ENCODE measurements around the gene FOXA3. TPM values are rescaled to one million over a fixed set of nuclear protein-coding genes. Genes with fewer than 3 reads are reported as not detected.

Gene FOXA3
- polyA plus RNA-seq, 1 donor (not counting 4 experiments of a cell fraction or from before 2014, with no cell fraction given) = not detected

GRCh38 chr19:45881909-45882528, 17.9 kb downstream of the FOXA3 start:
- no peak overlapping the region for H3K27ac ChIP-seq (ENCODE audit: control insufficient read depth, insufficient read depth, low read length)
- H3K9me1 ChIP-seq (ENCODE audit: control insufficient read depth, extremely low read depth, insufficient read depth, low read length) = no peaks in the 10 kb centered on the region
- FAIRE-seq (no peak), DNase-seq (ENCODE audit: low read depth, low spot score) (no peak)
- H3K27me3 ChIP-seq (ENCODE audit: control insufficient read depth, extremely low read depth, insufficient read depth, low read length) = peaks cover 14% of the 10 kb centered on the region
- H3K4me1 ChIP-seq (ENCODE audit: control insufficient read depth, extremely low read depth, insufficient read depth, low read length) = peaks cover 11% of the 10 kb centered on the region
- no peak for TF ChIP-seq EZH2 (IDR thresholded peaks at IDR 0.05; ENCODE audit: low read length)
- no peak for TF ChIP-seq CTCF (optimal IDR thresholded peaks at IDR 0.05 in 1 of 3, IDR thresholded peaks at IDR 0.05 in 1 of 3, conservative IDR thresholded peaks at IDR 0.05 in 1 of 3; ENCODE audit: extremely low read depth in 1 of 3, insufficient read depth in 2 of 3, low read length in 3 of 3)
- H3K9me3 ChIP-seq (ENCODE audit: control insufficient read depth, low read depth, low read length) = no peaks in the 10 kb centered on the region
- H4K20me1 ChIP-seq (ENCODE audit: control insufficient read depth, extremely low read depth, insufficient read depth, low read length) = no peaks in the 10 kb centered on the region
- dilution Hi-C loops (cut with MboI; ENCODE audit: extremely low pct_ligation_motif_present, low sequenced_read_pairs) = no loop called here
- H3K4me3 ChIP-seq (ENCODE audit: control insufficient read depth in 2 of 3, extremely low read depth in 1 of 3, insufficient read depth in 2 of 3, low read depth in 1 of 3, low read length in 3 of 3) = no peak overlapping the region
- no peak overlapping the region for H2AFZ ChIP-seq (ENCODE audit: control insufficient read depth, low read length)
- no peaks in the 10 kb centered on the region for H3K36me3 ChIP-seq (ENCODE audit: control insufficient read depth in 2 of 2, extremely low read depth in 1 of 2, insufficient read depth in 2 of 2, low read length in 2 of 2)
- peak overlapping the region; percentile 79 for H3K4me2 ChIP-seq (ENCODE audit: control insufficient read depth, extremely low read depth, insufficient read depth, low read depth, low read length)
- no peak overlapping the region for H3K9ac ChIP-seq (ENCODE audit: control insufficient read depth, extremely low read depth, insufficient read depth, low read length)
- peaks cover 8% of the 10 kb centered on the region for H3K79me2 ChIP-seq (ENCODE audit: control insufficient read depth, insufficient read depth, low read length)

GRCh38 chr19:45882652-45883585, 18.8 kb downstream of the FOXA3 start:
- peak overlapping the region; percentile 79 for H3K4me2 ChIP-seq (ENCODE audit: control insufficient read depth, extremely low read depth, insufficient read depth, low read depth, low read length)
- H3K36me3 ChIP-seq (ENCODE audit: control insufficient read depth in 2 of 2, extremely low read depth in 1 of 2, insufficient read depth in 2 of 2, low read length in 2 of 2) = no peaks in the 10 kb centered on the region
- peaks cover 14% of the 10 kb centered on the region for H3K4me1 ChIP-seq (ENCODE audit: control insufficient read depth, extremely low read depth, insufficient read depth, low read length)
- dilution Hi-C loops (cut with MboI; ENCODE audit: extremely low pct_ligation_motif_present, low sequenced_read_pairs) = no loop called here
- H4K20me1 ChIP-seq (ENCODE audit: control insufficient read depth, extremely low read depth, insufficient read depth, low read length) = no peaks in the 10 kb centered on the region
- peak overlapping the region; percentile 35 for H2AFZ ChIP-seq (ENCODE audit: control insufficient read depth, low read length)
- peaks cover 8% of the 10 kb centered on the region for H3K79me2 ChIP-seq (ENCODE audit: control insufficient read depth, insufficient read depth, low read length)
- FAIRE-seq = peak; percentile 74
- TF ChIP-seq CTCF (optimal IDR thresholded peaks at IDR 0.05 in 1 of 3, IDR thresholded peaks at IDR 0.05 in 1 of 3, conservative IDR thresholded peaks at IDR 0.05 in 1 of 3; ENCODE audit: extremely low read depth in 1 of 3, insufficient read depth in 2 of 3, low read length in 3 of 3) (peak; percentile 99), EZH2 (IDR thresholded peaks at IDR 0.05; ENCODE audit: low read length) (no peak)
- H3K9me1 ChIP-seq (ENCODE audit: control insufficient read depth, extremely low read depth, insufficient read depth, low read length) = no peaks in the 10 kb centered on the region
- peaks cover 7% of the 10 kb centered on the region for H3K27me3 ChIP-seq (ENCODE audit: control insufficient read depth, extremely low read depth, insufficient read depth, low read length)
- H3K9ac ChIP-seq (ENCODE audit: control insufficient read depth, extremely low read depth, insufficient read depth, low read length) = peak overlapping the region; percentile 18
- DNase-seq (ENCODE audit: low read depth, low spot score) = peak; percentile 32
- no peak overlapping the region for H3K27ac ChIP-seq (ENCODE audit: control insufficient read depth, insufficient read depth, low read length)
- H3K9me3 ChIP-seq (ENCODE audit: control insufficient read depth, low read depth, low read length) = no peaks in the 10 kb centered on the region
- peak overlapping the region; percentile 22 to 65 (median 46) for H3K4me3 ChIP-seq (ENCODE audit: control insufficient read depth in 2 of 3, extremely low read depth in 1 of 3, insufficient read depth in 2 of 3, low read depth in 1 of 3, low read length in 3 of 3)

Data from keratinocyte (primary cell).